NB4 (cell line): ENCODE measurements around the gene NKX6-1.

Experiments
- DNase-seq: peaks from one replicate; pipeline ENCODE4 v3.0.0; 2010; ENCODE audit warnings: low read depth
- H3K4me3 ChIP-seq: one replicate; pipeline ENCODE4 v1.5.1; 2011; ENCODE audit warnings: mild to moderate bottlenecking, low read depth, low read length, moderate library complexity
- MAX ChIP-seq: IDR thresholded peaks from 2 replicates; pipeline ENCODE4 v1.6.1; 2011; ENCODE audit warnings: low read depth, low read length
- MYC ChIP-seq: IDR thresholded peaks from 2 replicates; pipeline ENCODE4 v1.6.1; 2011; ENCODE audit warnings: low read depth, low read length
- POLR2A ChIP-seq: IDR thresholded peaks from 2 replicates; pipeline ENCODE4 v1.6.1; 2011; ENCODE audit warnings: mild to moderate bottlenecking; ENCODE audit not compliant: insufficient read length; ENCODE audit errors: extremely low read depth
- TF ChIP-seq, protein P1 (sequence below): IDR thresholded peaks from one replicate; pipeline ENCODE4 v1.5.1; 2012; ENCODE audit warnings: low read depth, low read length

The NKX6-1 gene

GRCh38 chr4:84495118-84495793 is 3.8 kb downstream of the NKX6-1 start:
- H3K4me3 ChIP-seq, result no peak overlapping the region
- no peak for DNase-seq
- TF ChIP-seq MAX (no peak), MYC (no peak), POLR2A (no peak)
- TF ChIP-seq, protein P1, sequence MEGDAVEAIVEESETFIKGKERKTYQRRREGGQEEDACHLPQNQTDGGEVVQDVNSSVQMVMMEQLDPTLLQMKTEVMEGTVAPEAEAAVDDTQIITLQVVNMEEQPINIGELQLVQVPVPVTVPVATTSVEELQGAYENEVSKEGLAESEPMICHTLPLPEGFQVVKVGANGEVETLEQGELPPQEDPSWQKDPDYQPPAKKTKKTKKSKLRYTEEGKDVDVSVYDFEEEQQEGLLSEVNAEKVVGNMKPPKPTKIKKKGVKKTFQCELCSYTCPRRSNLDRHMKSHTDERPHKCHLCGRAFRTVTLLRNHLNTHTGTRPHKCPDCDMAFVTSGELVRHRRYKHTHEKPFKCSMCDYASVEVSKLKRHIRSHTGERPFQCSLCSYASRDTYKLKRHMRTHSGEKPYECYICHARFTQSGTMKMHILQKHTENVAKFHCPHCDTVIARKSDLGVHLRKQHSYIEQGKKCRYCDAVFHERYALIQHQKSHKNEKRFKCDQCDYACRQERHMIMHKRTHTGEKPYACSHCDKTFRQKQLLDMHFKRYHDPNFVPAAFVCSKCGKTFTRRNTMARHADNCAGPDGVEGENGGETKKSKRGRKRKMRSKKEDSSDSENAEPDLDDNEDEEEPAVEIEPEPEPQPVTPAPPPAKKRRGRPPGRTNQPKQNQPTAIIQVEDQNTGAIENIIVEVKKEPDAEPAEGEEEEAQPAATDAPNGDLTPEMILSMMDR, result no peak

GRCh38 chr4:84494531-84494930 is 4.6 kb downstream of the NKX6-1 start:
- no peak overlapping the region for H3K4me3 ChIP-seq
- TF ChIP-seq MYC (no peak), MAX (no peak), POLR2A (no peak)
- TF ChIP-seq, protein P1, result no peak
- no peak for DNase-seq

- DNase-seq, result no peak
- TF ChIP-seq, protein P1, result no peak
- TF ChIP-seq POLR2A, result no peak
- no peak for TF ChIP-seq MAX
- no peak for TF ChIP-seq MYC
- H3K4me3 ChIP-seq, result no peak overlapping the region
These were observed 5.0 kb downstream of the NKX6-1 start for GRCh38 chr4:84494076-84494475.

DNA sequence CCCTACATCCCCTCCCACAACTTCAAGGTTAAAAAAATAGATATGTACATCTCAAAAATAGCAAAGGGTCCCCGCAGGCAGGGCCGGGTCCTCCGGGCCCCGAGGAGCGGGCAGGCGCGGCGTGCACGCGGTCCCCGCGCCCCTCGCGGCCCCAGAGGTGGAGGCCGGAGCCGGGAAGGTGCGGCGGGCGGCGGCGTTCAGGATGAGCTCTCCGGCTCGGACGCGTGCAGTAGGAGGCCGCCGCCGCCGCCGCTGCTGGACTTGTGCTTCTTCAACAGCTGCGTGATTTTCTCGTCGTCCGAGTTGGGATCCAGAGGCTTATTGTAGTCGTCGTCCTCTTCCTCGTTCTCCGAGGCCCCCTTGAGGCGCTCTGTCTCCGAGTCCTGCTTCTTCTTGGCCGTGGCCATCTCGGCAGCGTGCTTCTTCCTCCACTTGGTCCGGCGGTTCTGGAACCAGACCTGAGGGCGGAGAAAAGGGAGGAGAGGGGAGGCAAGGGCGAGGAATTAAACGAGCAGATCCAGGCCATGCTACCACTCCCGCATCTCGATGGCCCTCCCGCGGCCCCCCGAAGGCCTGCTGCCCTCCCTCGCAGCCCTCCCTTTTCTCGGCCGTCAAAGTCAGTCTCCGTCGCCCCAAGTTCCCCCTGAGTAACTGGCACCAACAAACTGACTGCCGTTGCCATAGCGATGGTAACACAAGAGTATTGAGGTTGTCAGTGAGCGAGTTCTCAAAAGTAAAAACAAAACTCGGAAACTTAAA is 5.8 kb downstream of the NKX6-1 start:
- TF ChIP-seq MAX (no peak), POLR2A (no peak), MYC (no peak)
- TF ChIP-seq, protein P1, result no peak
- no peak for DNase-seq
- no peak overlapping the region for H3K4me3 ChIP-seq

- no peak overlapping the region for H3K4me3 ChIP-seq
- DNase-seq, result no peak
- TF ChIP-seq, protein P1, result no peak
- no peak for TF ChIP-seq POLR2A
- no peak for TF ChIP-seq MYC
- TF ChIP-seq MAX, result no peak
These were observed 6.4 kb downstream of the NKX6-1 start for GRCh38 chr4:84492737-84493091.
